NCI-H510A (cell line): ENCODE data around the gene PTPN6.
"Not testable (repeated sequence)": the region's sequence is repeated elsewhere in the genome, so short reads cannot be mapped to it uniquely, and the experiment has no call there.

Source experiments
- DNase-seq: peaks from one replicate; lab custom pipeline; 2025; lab: John Stamatoyannopoulos, UW

Gene PTPN6

GRCh38 chr12:6950811-6951540 lies at the start of gene PTPN6:
TSS of gene PTPN6 (plus strand) at chr12:6951356. CDS start at chr12:6951513, 157 bp downstream.
- no peak for DNase-seq

DNA sequence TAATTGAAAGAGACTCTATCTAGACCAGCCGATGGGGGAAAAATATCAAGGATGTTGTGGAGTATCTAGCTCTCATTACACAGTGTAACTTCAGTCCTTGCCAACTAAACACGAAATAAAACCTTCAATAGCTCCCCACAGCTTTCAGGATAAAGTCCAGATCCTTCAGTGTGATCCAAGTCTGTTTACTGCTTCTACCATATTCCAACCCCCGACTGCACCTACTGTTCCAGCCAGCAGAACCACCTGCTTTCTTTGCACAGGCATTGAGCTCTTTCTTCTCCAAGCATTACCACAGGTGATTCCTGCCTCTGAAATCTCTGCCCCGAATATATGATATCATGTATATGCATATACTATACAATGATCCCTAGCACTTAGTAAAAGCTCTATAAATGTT lies 48.7 kb upstream of the PTPN6 start:
- no peak for DNase-seq

GRCh38 chr12:6903722-6904121 lies 47.4 kb upstream of the PTPN6 start:
- DNase-seq, result no peak

DNA sequence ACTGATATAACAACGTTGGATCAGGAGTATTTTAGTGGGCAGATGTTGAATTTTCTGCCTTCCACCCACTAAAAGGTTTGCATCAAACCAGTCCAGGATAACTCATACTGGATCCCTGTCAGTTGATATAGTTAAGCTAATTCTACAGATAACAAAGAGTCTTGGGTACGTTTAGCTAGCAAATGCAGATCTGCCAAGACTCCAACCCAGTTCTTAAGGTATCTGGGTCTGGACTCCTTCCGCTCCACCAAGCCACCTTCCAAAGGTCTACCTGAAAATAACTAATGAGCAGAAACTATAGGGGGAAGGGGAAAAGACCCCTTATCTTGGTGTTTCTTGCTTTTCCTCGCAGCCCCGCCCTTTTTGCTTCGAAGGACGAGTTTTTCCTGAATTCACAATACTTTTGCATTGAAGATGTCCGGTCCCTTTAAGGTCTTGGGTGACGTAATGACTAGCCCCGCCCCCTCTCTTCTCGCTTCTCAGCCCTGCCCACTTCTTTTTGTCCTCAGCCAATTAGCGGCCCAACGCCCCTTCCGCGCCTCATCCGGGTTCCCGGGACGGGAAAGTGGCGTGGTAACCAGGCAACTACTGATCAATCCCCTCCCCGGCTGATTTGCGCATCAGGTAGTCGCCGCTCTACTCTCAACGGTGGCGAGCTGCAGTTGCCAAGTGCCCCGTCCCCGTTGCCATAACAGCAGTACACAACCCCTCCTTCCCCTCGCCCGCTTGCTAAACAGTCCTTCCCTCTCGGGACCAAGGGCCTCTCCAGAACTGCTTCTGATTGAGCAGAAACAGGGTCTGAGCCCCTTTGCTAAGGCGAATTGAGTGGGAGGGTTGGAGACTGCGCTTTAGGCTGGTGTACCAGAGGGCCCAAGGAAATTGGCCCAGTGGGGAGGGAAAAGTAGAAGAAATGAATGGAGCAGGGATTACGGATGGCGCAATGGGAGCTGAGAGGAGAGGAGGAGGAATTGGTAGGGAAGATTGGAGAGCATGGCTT lies 46.6 kb upstream of the PTPN6 start, which contains the start of gene LRRC23:
TSS of gene LRRC23 (plus strand) at position 543 of the 997 bp plus-strand sequence. CDS start 812 bp downstream, outside the sequence.
- DNase-seq, result peak; percentile 91

- DNase-seq, result no peak
Measured at GRCh38 chr12:6905414-6906040, 45.6 kb upstream of the PTPN6 start.

GRCh38 chr12:6908141-6908540 lies 43.0 kb upstream of the PTPN6 start:
- not testable (repeated sequence) for DNase-seq

- no peak for DNase-seq
Measured at GRCh38 chr12:6909421-6910145, 41.6 kb upstream of the PTPN6 start.

GRCh38 chr12:6912164-6912935 lies 38.8 kb upstream of the PTPN6 start:
- DNase-seq, result no peak

DNA sequence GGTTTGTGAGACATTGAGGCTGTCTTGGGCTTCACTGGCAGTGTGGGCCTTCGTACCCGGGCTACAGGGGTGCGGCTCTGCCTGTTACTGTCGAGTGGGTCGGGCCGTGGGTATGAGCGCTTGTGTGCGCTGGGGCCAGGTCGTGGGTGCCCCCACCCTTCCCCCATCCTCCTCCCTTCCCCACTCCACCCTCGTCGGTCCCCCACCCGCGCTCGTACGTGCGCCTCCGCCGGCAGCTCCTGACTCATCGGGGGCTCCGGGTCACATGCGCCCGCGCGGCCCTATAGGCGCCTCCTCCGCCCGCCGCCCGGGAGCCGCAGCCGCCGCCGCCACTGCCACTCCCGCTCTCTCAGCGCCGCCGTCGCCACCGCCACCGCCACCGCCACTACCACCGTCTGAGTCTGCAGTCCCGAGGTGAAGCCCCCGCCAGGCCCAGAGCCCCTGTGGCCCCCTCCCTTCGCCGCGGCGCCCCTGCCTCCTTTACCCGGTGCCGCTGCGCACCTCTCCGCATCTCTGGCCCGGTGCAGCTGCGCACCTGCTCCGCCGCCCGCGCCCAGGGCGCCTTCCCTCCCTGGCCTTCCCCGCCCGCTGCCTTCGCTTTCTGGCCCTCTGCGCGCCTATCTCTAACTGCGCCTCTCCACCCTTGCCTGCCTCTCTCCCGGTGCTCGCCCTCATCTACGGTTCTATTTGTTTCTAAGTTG lies 36.8 kb upstream of the PTPN6 start, which contains the start of gene ENO2:
TSS of gene ENO2 (plus strand) at position 335 of the 701 bp plus-strand sequence. CDS start 1,253 bp downstream, outside the sequence.
- DNase-seq, result peak; percentile 24

DNA sequence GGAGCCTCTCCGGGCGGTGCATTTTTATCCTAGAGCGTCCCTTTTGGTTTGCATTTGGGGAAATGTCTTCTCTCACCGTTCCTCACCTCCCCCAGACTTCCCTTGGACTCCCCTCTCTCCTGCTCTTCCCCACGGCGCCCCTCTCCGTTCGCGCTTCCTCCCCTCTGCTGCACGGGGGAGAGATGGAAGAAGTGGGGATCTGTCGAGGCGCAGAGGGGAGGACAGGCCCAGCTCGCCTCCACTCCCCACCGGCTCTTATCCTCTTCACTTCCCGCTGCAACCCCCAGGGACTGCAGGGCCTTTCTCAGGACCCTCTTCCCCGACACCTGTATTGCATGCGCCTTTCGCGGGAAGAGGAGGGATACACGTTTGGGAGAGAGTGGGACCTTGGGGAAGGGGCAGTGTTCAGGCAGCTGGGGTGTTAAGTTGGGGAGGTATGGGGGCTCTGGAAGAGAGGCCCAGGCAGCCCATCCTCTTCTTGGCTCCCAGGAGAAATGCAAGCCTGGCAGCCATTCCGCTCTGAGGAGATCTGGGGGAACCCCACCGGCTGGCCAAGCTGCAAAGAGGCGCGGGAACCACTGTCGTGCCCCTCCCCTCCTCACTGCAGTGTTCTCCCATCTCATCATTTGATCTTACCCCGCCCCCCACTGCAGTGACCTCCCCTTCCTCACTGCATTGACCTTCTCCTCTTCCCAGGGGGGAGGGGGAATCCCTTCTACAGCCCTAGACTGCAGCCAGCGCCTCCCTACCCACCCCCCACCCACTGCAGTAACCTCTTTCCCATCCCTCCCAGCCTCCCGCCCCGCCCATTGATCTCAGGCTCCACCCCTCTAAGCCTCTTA lies 36.0 kb upstream of the PTPN6 start:
- DNase-seq, result no peak

GRCh38 chr12:6915789-6916285 lies 35.3 kb upstream of the PTPN6 start:
- DNase-seq, result no peak

GRCh38 chr12:6916426-6917200 lies 34.5 kb upstream of the PTPN6 start:
- DNase-seq, result no peak

GRCh38 chr12:6917491-6918231 lies 33.5 kb upstream of the PTPN6 start:
- no peak for DNase-seq

DNA sequence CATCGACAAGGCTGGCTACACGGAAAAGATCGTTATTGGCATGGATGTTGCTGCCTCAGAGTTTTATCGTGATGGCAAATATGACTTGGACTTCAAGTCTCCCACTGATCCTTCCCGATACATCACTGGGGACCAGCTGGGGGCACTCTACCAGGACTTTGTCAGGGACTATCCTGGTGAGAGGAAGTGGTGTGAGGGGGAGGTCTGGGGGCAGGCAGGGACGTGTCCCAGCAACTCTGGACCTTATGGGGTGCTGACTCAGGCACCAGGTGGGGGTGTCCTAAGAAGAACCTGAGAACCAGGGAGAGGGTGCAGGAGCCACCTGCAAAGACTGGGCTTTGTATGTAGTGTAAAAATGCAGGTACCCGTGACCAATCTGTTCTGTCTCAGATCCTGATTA lies 31.6 kb upstream of the PTPN6 start:
- no peak for DNase-seq

- no peak for DNase-seq
Measured at GRCh38 chr12:6921539-6921938, 29.6 kb upstream of the PTPN6 start.

DNA sequence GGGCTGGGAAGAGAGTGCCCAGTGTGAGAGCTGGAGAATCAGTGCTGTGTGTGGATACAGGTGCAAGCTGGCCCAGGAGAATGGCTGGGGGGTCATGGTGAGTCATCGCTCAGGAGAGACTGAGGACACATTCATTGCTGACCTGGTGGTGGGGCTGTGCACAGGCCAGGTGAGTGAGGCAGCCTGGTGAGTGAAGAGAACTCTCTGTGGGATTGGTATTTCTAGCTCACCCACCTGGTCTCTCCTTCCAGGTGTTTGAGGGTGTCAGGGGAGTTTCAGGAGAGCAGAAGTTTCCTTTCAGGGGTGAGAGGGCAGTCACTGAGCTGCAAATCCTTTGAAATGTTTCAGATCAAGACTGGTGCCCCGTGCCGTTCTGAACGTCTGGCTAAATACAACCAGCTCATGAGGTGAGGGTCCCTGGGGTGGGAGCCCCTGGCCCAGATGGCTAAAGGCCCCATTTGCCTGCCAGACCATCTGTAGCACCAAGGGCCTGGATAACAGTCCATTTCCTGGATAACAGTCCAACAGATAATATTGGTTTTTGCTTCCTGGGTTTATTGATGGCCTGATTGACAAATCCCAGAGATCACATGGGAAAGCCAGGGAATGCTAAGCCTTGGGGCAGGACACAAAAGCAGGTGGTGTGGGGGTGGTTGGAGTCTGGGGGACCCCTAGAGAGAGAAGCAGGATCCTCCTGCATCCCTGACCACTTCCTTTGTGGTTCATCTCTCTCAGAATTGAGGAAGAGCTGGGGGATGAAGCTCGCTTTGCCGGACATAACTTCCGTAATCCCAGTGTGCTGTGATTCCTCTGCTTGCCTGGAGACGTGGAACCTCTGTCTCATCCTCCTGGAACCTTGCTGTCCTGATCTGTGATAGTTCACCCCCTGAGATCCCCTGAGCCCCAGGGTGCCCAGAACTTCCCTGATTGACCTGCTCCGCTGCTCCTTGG lies 28.9 kb upstream of the PTPN6 start:
- no peak for DNase-seq
